Neural progenitor cell (in vitro differentiated cells): ENCODE results near the gene SNX20. TPM values are rescaled to one million over a fixed set of nuclear protein-coding genes. Genes with fewer than 3 reads are reported as not detected.

ENCODE experiments used
- DNase-seq: peaks from one replicate; pipeline ENCODE4 v3.0.0-alpha.2; 2016; ENCODE audit warnings: low spot score
- H2AFZ ChIP-seq: fragments of 200-600 bp; sonication (generic); replicated peaks from 2 replicates; pipeline ENCODE4 v1.6.1; 2016; ENCODE audit warnings: antibody characterized with exemption
- H3F3A ChIP-seq: fragments of 200-600 bp; sonication (generic); 2 replicates; pipeline ENCODE4 v1.6.1; 2016; ENCODE audit warnings: antibody characterized with exemption, low read depth
- H3K27ac ChIP-seq: fragments of 200-600 bp; sonication (generic); 2 replicates; pipeline ENCODE4 v1.5.1; 2016; ENCODE audit warnings: mild to moderate bottlenecking
- H3K27me3 ChIP-seq: fragments of 200-600 bp; sonication (generic); 2 replicates; pipeline ENCODE4 v1.6.1; 2016; ENCODE audit warnings: mild to moderate bottlenecking, moderate library complexity
- H3K36me3 ChIP-seq: fragments of 200-600 bp; sonication (generic); 2 replicates; pipeline ENCODE4 v1.5.1; 2016
- H3K4me1 ChIP-seq: fragments of 200-600 bp; sonication (generic); 2 replicates; pipeline ENCODE4 v1.6.1; 2016; ENCODE audit warnings: mixed run types
- H3K4me2 ChIP-seq: fragments of 200-600 bp; sonication (generic); 2 replicates; pipeline ENCODE4 v1.6.1; 2016
- H3K4me3 ChIP-seq: fragments of 200-600 bp; sonication (generic); 2 replicates; pipeline ENCODE4 v1.5.1; 2016
- H3K79me2 ChIP-seq: fragments of 200-600 bp; sonication (generic); 2 replicates; pipeline ENCODE4 v1.6.1; 2016; ENCODE audit warnings: low read depth
- H3K9ac ChIP-seq: fragments of 200-600 bp; sonication (generic); 2 replicates; pipeline ENCODE4 v1.6.1; 2016
- H3K9me3 ChIP-seq: fragments of 200-600 bp; sonication (generic); 2 replicates; pipeline ENCODE4 v1.5.1; 2016; ENCODE audit warnings: low read depth
- H4K20me1 ChIP-seq: fragments of 200-600 bp; sonication (generic); 2 replicates; pipeline ENCODE4 v1.6.1; 2016; ENCODE audit warnings: low read depth
- H3K27ac Mint-ChIP-seq: 3 replicates; pipeline ENCODE4 v1.8.0; 2021; ENCODE audit warnings: mixed read lengths
- H3K27me3 Mint-ChIP-seq: 2 replicates; pipeline ENCODE4 v1.8.0; 2022; ENCODE audit warnings: low read depth, mild to moderate bottlenecking, inconsistent platforms, moderate library complexity, mixed read lengths; ENCODE audit not compliant: insufficient read depth
- H3K36me3 Mint-ChIP-seq: 3 replicates; pipeline ENCODE4 v1.8.0; 2021; ENCODE audit warnings: mixed read lengths
- H3K4me1 Mint-ChIP-seq: 3 replicates; pipeline ENCODE4 v1.8.0; 2021; ENCODE audit warnings: mixed read lengths
- H3K4me3 Mint-ChIP-seq: 3 replicates; pipeline ENCODE4 v1.8.0; 2021; ENCODE audit warnings: mild to moderate bottlenecking, moderate library complexity, mixed read lengths
- H3K9me3 Mint-ChIP-seq: 3 replicates; pipeline ENCODE4 v1.8.0; 2020; ENCODE audit warnings: mixed read lengths
- CTCF ChIP-seq: fragments of 200-600 bp; sonication (generic); IDR thresholded peaks from 2 replicates; pipeline ENCODE4 v1.5.1; 2017; ENCODE audit warnings: antibody characterized with exemption, mild to moderate bottlenecking
- EZH2 ChIP-seq: fragments of 200-600 bp; sonication (generic); IDR thresholded peaks from 2 replicates; pipeline ENCODE4 v1.6.1; 2017; ENCODE audit warnings: antibody characterized with exemption, mild to moderate bottlenecking, moderate library complexity
- EZH2phosphoT487 ChIP-seq: fragments of 200-600 bp; sonication (generic); IDR thresholded peaks from 2 replicates; pipeline ENCODE4 v1.6.1; 2017; ENCODE audit warnings: antibody characterized with exemption
- total RNA-seq: library from RNA; depleted of rRNA; stranded (reverse); fragments of >200 nt; gene quantifications from 2 replicates; pipeline ENCODE4 v1.2.3, GENCODE V29; 2015; ENCODE audit warnings: low replicate concordance

Gene SNX20
- total RNA-seq, 1 donor from 2014 or later: not detected

GRCh38 chr16:50651835-50652438 lies 29.2 kb downstream of the SNX20 start:
- Histone ChIP-seq H2AFZ (no peak overlapping the region), H3K36me3 (no peaks in the 10 kb centered on the region), H4K20me1 (no peaks in the 10 kb centered on the region), H3K27ac (no peak overlapping the region), H3K4me3 (no peak overlapping the region), H3K9ac (no peak overlapping the region), H3K9me3 (no peaks in the 10 kb centered on the region), H3K79me2 (no peaks in the 10 kb centered on the region), H3F3A (no peaks in the 10 kb centered on the region), H3K4me1 (no peaks in the 10 kb centered on the region), H3K27me3 (no peaks in the 10 kb centered on the region), H3K4me2 (no peak overlapping the region)
- DNase-seq: no peak
- no peak overlapping the region for H3K4me3 Mint-ChIP-seq
- TF ChIP-seq EZH2: no peak
- no peak for TF ChIP-seq CTCF
- TF ChIP-seq EZH2phosphoT487: no peak
- H3K36me3 Mint-ChIP-seq: peaks cover 21% of the 10 kb centered on the region
- no peaks in the 10 kb centered on the region for H3K9me3 Mint-ChIP-seq
- H3K27ac Mint-ChIP-seq: no peak overlapping the region
- peaks cover 41% of the 10 kb centered on the region for H3K4me1 Mint-ChIP-seq
- H3K27me3 Mint-ChIP-seq: peaks cover 3% of the 10 kb centered on the region

- Histone ChIP-seq H3K9ac (no peak overlapping the region), H2AFZ (no peak overlapping the region), H4K20me1 (no peaks in the 10 kb centered on the region), H3F3A (peaks cover 3% of the 10 kb centered on the region), H3K9me3 (no peaks in the 10 kb centered on the region), H3K4me3 (no peak overlapping the region), H3K4me1 (peaks cover 15% of the 10 kb centered on the region), H3K27me3 (no peaks in the 10 kb centered on the region), H3K36me3 (no peaks in the 10 kb centered on the region), H3K79me2 (no peaks in the 10 kb centered on the region), H3K27ac (no peak overlapping the region), H3K4me2 (peak overlapping the region; percentile 28)
- TF ChIP-seq CTCF (no peak), EZH2phosphoT487 (no peak), EZH2 (no peak)
- no peaks in the 10 kb centered on the region for H3K9me3 Mint-ChIP-seq
- no peak for DNase-seq
- peaks cover 7% of the 10 kb centered on the region for H3K27me3 Mint-ChIP-seq
- peak overlapping the region; percentile 38 for H3K27ac Mint-ChIP-seq
- peaks cover 30% of the 10 kb centered on the region for H3K36me3 Mint-ChIP-seq
- H3K4me3 Mint-ChIP-seq: peak overlapping the region; percentile 3
- peaks cover 49% of the 10 kb centered on the region for H3K4me1 Mint-ChIP-seq
These were observed 34.8 kb downstream of the SNX20 start for GRCh38 chr16:50646345-50646744.

- peak; percentile 58 for DNase-seq
- peaks cover 15% of the 10 kb centered on the region for H3K4me1 ChIP-seq
- peaks cover 7% of the 10 kb centered on the region for H3K27me3 Mint-ChIP-seq
- no peaks in the 10 kb centered on the region for H3K9me3 ChIP-seq
- H3K9ac ChIP-seq: no peak overlapping the region
- no peaks in the 10 kb centered on the region for H4K20me1 ChIP-seq
- peak overlapping the region; percentile 28 for H3K4me2 ChIP-seq
- H3K36me3 ChIP-seq: no peaks in the 10 kb centered on the region
- peaks cover 32% of the 10 kb centered on the region for H3K36me3 Mint-ChIP-seq
- H3K27ac ChIP-seq: no peak overlapping the region
- no peaks in the 10 kb centered on the region for H3K79me2 ChIP-seq
- no peaks in the 10 kb centered on the region for H3K9me3 Mint-ChIP-seq
- peak overlapping the region; percentile 32 for H2AFZ ChIP-seq
- H3K27me3 ChIP-seq: no peaks in the 10 kb centered on the region
- H3K4me3 Mint-ChIP-seq: peak overlapping the region; percentile 65
- peaks cover 49% of the 10 kb centered on the region for H3K4me1 Mint-ChIP-seq
- peaks cover 3% of the 10 kb centered on the region for H3F3A ChIP-seq
- no peak overlapping the region for H3K4me3 ChIP-seq
- H3K27ac Mint-ChIP-seq: peak overlapping the region; percentile 99
- TF ChIP-seq EZH2: no peak
- TF ChIP-seq EZH2phosphoT487: no peak
- no peak for TF ChIP-seq CTCF
These were observed 35.4 kb downstream of the SNX20 start for GRCh38 chr16:50645563-50646220.
